Measurements from ENCODE around the gene RAB3A. TPM values are rescaled to one million over a fixed set of nuclear protein-coding genes. Genes with fewer than 3 reads are reported as not detected.
A peak's percentile ranks its signal among the peaks of the same experiment; 100 is the strongest.

The RAB3A gene
- total and polyA plus RNA-seq, 9 of the 15 experiments (the other 6 are each of a cell fraction or from before 2014, with no cell fraction given), result 0.17 to 5.1 (median 0.90) TPM; not detected in 1

- TF ChIP-seq, protein P1, sequence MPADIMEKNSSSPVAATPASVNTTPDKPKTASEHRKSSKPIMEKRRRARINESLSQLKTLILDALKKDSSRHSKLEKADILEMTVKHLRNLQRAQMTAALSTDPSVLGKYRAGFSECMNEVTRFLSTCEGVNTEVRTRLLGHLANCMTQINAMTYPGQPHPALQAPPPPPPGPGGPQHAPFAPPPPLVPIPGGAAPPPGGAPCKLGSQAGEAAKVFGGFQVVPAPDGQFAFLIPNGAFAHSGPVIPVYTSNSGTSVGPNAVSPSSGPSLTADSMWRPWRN (IDR thresholded peaks at IDR 0.05; ENCODE audit: low read depth), result no peak
- TF ChIP-seq YBX1 (IDR thresholded peaks at IDR 0.05) (no peak), KDM1A (IDR thresholded peaks at IDR 0.05) (no peak), NELFE (IDR thresholded peaks at IDR 0.05; ENCODE audit: insufficient read depth, insufficient read length) (no peak), ARID1B (IDR thresholded peaks at IDR 0.05) (no peak), DACH1 (IDR thresholded peaks at IDR 0.05; ENCODE audit: partially characterized antibody) (no peak), ZNF717 (CRISPR knock-in tag; IDR thresholded peaks at IDR 0.05) (no peak), SP1 (CRISPR knock-in tag; IDR thresholded peaks at IDR 0.05) (peak; percentile 99), MAFG (tag; conservative IDR thresholded peaks at IDR 0.05) (no peak), IFI16 (CRISPR knock-in tag; IDR thresholded peaks at IDR 0.05) (no peak), TCF7 (IDR thresholded peaks at IDR 0.05; ENCODE audit: borderline replicate concordance) (no peak), ZNF586 (CRISPR knock-in tag; conservative IDR thresholded peaks at IDR 0.05) (no peak), SMAD1 (IDR thresholded peaks at IDR 0.05; ENCODE audit: low read depth, low read length, partially characterized antibody) (no peak), ZNF212 (CRISPR knock-in tag; IDR thresholded peaks at IDR 0.05) (no peak), MTA3 (IDR thresholded peaks at IDR 0.05; ENCODE audit: borderline replicate concordance) (peak; percentile 85; the same call in 1 of the 2 replicates), TARDBP (IDR thresholded peaks at IDR 0.05) (no peak), ZNF384 (IDR thresholded peaks at IDR 0.05; ENCODE audit: low read depth, low read length) (no peak), TSC22D4 (tag; IDR thresholded peaks at IDR 0.05) (no peak), NR2F6 (CRISPR knock-in tag; IDR thresholded peaks at IDR 0.05) (no peak), POU5F1 (IDR thresholded peaks at IDR 0.05; ENCODE audit: borderline replicate concordance, low read depth, low read length, partially characterized antibody) (no peak), DPF2 (IDR thresholded peaks at IDR 0.05) (no peak), XRCC3 (IDR thresholded peaks at IDR 0.05) (no peak), KLF13 (tag; IDR thresholded peaks at IDR 0.05; ENCODE audit: borderline replicate concordance, low read depth) (no peak), ZNF644 (tag; IDR thresholded peaks at IDR 0.05; ENCODE audit: low read depth) (no peak; the same call in 1 of the 2 replicates), RFX1 (IDR thresholded peaks at IDR 0.05) (no peak), GATAD2A (IDR thresholded peaks at IDR 0.05) (no peak)
- TF ChIP-seq, protein P2, sequence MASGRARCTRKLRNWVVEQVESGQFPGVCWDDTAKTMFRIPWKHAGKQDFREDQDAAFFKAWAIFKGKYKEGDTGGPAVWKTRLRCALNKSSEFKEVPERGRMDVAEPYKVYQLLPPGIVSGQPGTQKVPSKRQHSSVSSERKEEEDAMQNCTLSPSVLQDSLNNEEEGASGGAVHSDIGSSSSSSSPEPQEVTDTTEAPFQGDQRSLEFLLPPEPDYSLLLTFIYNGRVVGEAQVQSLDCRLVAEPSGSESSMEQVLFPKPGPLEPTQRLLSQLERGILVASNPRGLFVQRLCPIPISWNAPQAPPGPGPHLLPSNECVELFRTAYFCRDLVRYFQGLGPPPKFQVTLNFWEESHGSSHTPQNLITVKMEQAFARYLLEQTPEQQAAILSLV (tag; IDR thresholded peaks at IDR 0.05), result no peak
- TF ChIP-seq, protein P3, sequence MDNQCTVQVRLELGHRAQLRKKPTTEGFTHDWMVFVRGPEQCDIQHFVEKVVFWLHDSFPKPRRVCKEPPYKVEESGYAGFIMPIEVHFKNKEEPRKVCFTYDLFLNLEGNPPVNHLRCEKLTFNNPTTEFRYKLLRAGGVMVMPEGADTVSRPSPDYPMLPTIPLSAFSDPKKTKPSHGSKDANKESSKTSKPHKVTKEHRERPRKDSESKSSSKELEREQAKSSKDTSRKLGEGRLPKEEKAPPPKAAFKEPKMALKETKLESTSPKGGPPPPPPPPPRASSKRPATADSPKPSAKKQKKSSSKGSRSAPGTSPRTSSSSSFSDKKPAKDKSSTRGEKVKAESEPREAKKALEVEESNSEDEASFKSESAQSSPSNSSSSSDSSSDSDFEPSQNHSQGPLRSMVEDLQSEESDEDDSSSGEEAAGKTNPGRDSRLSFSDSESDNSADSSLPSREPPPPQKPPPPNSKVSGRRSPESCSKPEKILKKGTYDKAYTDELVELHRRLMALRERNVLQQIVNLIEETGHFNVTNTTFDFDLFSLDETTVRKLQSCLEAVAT (IDR thresholded peaks at IDR 0.05), result peak in 1 of 2 experiments; percentile 93; a peak in 1 of 4 replicates
- TF ChIP-seq, protein P4, sequence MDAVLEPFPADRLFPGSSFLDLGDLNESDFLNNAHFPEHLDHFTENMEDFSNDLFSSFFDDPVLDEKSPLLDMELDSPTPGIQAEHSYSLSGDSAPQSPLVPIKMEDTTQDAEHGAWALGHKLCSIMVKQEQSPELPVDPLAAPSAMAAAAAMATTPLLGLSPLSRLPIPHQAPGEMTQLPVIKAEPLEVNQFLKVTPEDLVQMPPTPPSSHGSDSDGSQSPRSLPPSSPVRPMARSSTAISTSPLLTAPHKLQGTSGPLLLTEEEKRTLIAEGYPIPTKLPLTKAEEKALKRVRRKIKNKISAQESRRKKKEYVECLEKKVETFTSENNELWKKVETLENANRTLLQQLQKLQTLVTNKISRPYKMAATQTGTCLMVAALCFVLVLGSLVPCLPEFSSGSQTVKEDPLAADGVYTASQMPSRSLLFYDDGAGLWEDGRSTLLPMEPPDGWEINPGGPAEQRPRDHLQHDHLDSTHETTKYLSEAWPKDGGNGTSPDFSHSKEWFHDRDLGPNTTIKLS (IDR thresholded peaks at IDR 0.05; ENCODE audit: borderline replicate concordance, low read depth), result no peak; the same call in 1 of the 2 replicates
Observed at GRCh38 chr19:18192673-18193387, 11.0 kb downstream of the RAB3A start, which contains the start of gene MPV17L2 (continued).
